K562 (cell line): ENCODE results near the gene SOHLH1. TPM values are rescaled to one million over a fixed set of nuclear protein-coding genes. Genes with fewer than 3 reads are reported as not detected.

Source experiments
- ATAC-seq: fragments of 200-7000 bp; cut with Tn5 transposase; 3 replicates; pipeline ENCODE4 v1.9.1; 2020; ENCODE audit warnings: moderate library complexity
- BruUV-seq: library from RNA; stranded (reverse); fragments of 400-500 nt; replicated peaks from 2 replicates; lab custom pipeline; 2021; lab: Mats Ljungman, UMichigan
- CTCF ChIA-PET: fragments of 300-600 bp; formaldehyde crosslinking; extraction: SDS; loops from one replicate; lab custom pipeline; 2021; ENCODE audit warnings: low intra/inter-chr PET ratio; lab: Yijun Ruan, JAX
- POLR2A ChIA-PET: fragments of 300-600, 350-650 bp; sonication (Branson Sonifier 250); formaldehyde crosslinking; extraction: SDS; loops from one replicate; lab custom pipeline; 2021; ENCODE audit warnings: antibody characterized with exemption, inconsistent platforms; lab: Yijun Ruan, JAX
- DNase-seq, 4 experiments: peaks; one replicate each; pipeline versions ENCODE4 v3.0.0 to v3.0.0-alpha.2; 2011 to 2018; ENCODE audit warnings: low spot score in 3 of 4, mixed read lengths in 3 of 4; ENCODE audit errors: extremely low read depth in 1 of 4
- FAIRE-seq: peaks from 2 replicates; lab custom pipeline; 2011; peaks lifted over from hg19 to GRCh38; lab: Jason Lieb, UNC
- H2AFZ ChIP-seq: 2 replicates; pipeline ENCODE4 v1.6.0; 2011; ENCODE audit warnings: low read depth, low read length, control low read depth, inconsistent platforms
- H3K27ac ChIP-seq: fragments of 200-600 bp; 3 replicates; pipeline ENCODE4 v1.8.0; 2011; ENCODE audit warnings: low read depth, mild to moderate bottlenecking, control low read depth, inconsistent platforms, low read length, moderate library complexity, mixed read lengths; ENCODE audit errors: extremely low read depth
- H3K27me3 ChIP-seq, 2 experiments: fragments of 300-600 bp in 1 of 2; 2 replicates in 1 of 2; 3 replicates in 1 of 2; pipeline versions ENCODE4 v1.6.0 to v1.8.0; 2011; ENCODE audit warnings: inconsistent platforms in 2 of 2, low read length in 2 of 2, mild to moderate bottlenecking in 1 of 2, mixed read lengths in 1 of 2, moderate library complexity in 1 of 2; ENCODE audit not compliant: control insufficient read depth in 2 of 2, insufficient read depth in 2 of 2
- H3K36me3 ChIP-seq: fragments of 300-600 bp; 3 replicates; pipeline ENCODE4 v1.8.0; 2011; ENCODE audit warnings: mild to moderate bottlenecking, low read length, inconsistent platforms; ENCODE audit not compliant: control insufficient read depth, insufficient read depth
- H3K4me1 ChIP-seq, 2 experiments: fragments of 200-600 bp in 1 of 2; replicated peaks in 1 of 2; 2 replicates in 1 of 2; 3 replicates in 1 of 2; pipeline versions ENCODE4 v1.5.1 to v1.8.0; 2011; ENCODE audit warnings: inconsistent platforms in 2 of 2, low read length in 2 of 2, mild to moderate bottlenecking in 1 of 2, mixed read lengths in 1 of 2, moderate library complexity in 1 of 2; ENCODE audit not compliant: control insufficient read depth in 2 of 2, insufficient read depth in 2 of 2
- H3K4me2 ChIP-seq: 2 replicates; pipeline ENCODE4 v1.6.1; 2011; ENCODE audit warnings: low read length, control low read depth, inconsistent platforms, mixed read lengths; ENCODE audit not compliant: insufficient read depth
- H3K4me3 ChIP-seq: fragments of 200-600 bp; sonication (generic), shearing (Covaris generic); 2 replicates; pipeline ENCODE4 v1.5.1; 2016; ENCODE audit warnings: control low read depth, inconsistent platforms
- H3K79me2 ChIP-seq: fragments of 200-600 bp; 3 replicates; pipeline ENCODE4 v1.8.0; 2011; ENCODE audit warnings: low read length, inconsistent platforms; ENCODE audit not compliant: control insufficient read depth, insufficient read depth
- H3K9ac ChIP-seq, 2 experiments: 2 replicates each; pipeline versions ENCODE4 v1.6.0 to v1.6.1; 2011; ENCODE audit warnings: low read depth in 2 of 2, low read length in 2 of 2, control low read depth in 1 of 2, inconsistent platforms in 1 of 2, mild to moderate bottlenecking in 1 of 2, mixed read lengths in 1 of 2; ENCODE audit not compliant: insufficient read depth in 1 of 2
- H3K9me1 ChIP-seq: one replicate; pipeline ENCODE4 v1.6.0; 2011; ENCODE audit warnings: inconsistent platforms, mild to moderate bottlenecking, low read length, moderate library complexity; ENCODE audit not compliant: control insufficient read depth, insufficient read depth
- H3K9me3 ChIP-seq: replicated peaks from 2 replicates; pipeline ENCODE4 v1.5.1; 2011; ENCODE audit warnings: low read depth, low read length, inconsistent platforms; ENCODE audit not compliant: control insufficient read depth, insufficient read depth
- H4K20me1 ChIP-seq: replicated peaks from 2 replicates; pipeline ENCODE4 v1.6.1; 2011; ENCODE audit warnings: low read length, inconsistent platforms, mixed read lengths; ENCODE audit not compliant: control insufficient read depth, insufficient read depth
- BRF1 ChIP-seq: IDR thresholded peaks from 3 replicates; pipeline ENCODE4 v1.6.1; 2011; ENCODE audit warnings: borderline replicate concordance, mild to moderate bottlenecking; ENCODE audit not compliant: insufficient read length; ENCODE audit errors: extremely low read depth
- C11orf30 ChIP-seq: fragments of 450-650 bp; IDR thresholded peaks from 2 replicates; pipeline ENCODE4 v1.6.1; 2016; ENCODE audit warnings: low read depth, mild to moderate bottlenecking
- CEBPG ChIP-seq, 3 experiments: fragments of 200-800 bp in 1 of 3; sonication (Bioruptor generic) in 1 of 3; sonication (generic) in 1 of 3; formaldehyde crosslinking in 1 of 3; IDR thresholded peaks in 2 of 3; conservative IDR thresholded peaks in 1 of 3; 2 replicates each; pipeline versions ENCODE4 v1.6.1 to v1.8.0; 2016 to 2022; ENCODE audit warnings: missing compliant biosample characterization in 2 of 3, missing genetic modification characterization in 2 of 3, mild to moderate bottlenecking in 1 of 3, missing genetic modification reagents in 1 of 3
- FUS ChIP-seq: fragments of 200-400 bp; formaldehyde crosslinking; optimal IDR thresholded peaks from 2 replicates; pipeline ENCODE3; 2017; ENCODE audit warnings: low read depth, low read length
- GATAD2A ChIP-seq: fragments of 450-650 bp; IDR thresholded peaks from 2 replicates; pipeline ENCODE4 v1.6.1; 2017
- HIVEP1 ChIP-seq: fragments of 250-450 bp; sonication (Bioruptor Pico); IDR thresholded peaks from 2 replicates; pipeline ENCODE4 v1.4.0; 2020; ENCODE audit warnings: mild to moderate bottlenecking
- KLF1 ChIP-seq: fragments of 450-650 bp; IDR thresholded peaks from 2 replicates; pipeline ENCODE4 v1.6.1; 2016; ENCODE audit warnings: missing genetic modification characterization, missing compliant biosample characterization
- NR2C2 ChIP-seq, 2 experiments: fragments of 200-800 bp in 1 of 2; sonication (Bioruptor generic) in 1 of 2; sonication (generic) in 1 of 2; formaldehyde crosslinking in 1 of 2; IDR thresholded peaks; 2 replicates each; pipeline versions ENCODE4 v1.6.1 to v1.8.0; 2016 to 2022; ENCODE audit warnings: mild to moderate bottlenecking in 1 of 2, missing compliant biosample characterization in 1 of 2, missing genetic modification characterization in 1 of 2, missing genetic modification reagents in 1 of 2
- NR3C1 ChIP-seq: sonication (generic); formaldehyde crosslinking; IDR thresholded peaks from 2 replicates; pipeline ENCODE4 v1.8.1; 2022; ENCODE audit warnings: missing genetic modification reagents
- OTX1 ChIP-seq: fragments of 450-650 bp; formaldehyde crosslinking; IDR thresholded peaks from 2 replicates; pipeline ENCODE4 v1.4.0; 2022; ENCODE audit warnings: mild to moderate bottlenecking
- PHF21A ChIP-seq: fragments of 450-650 bp; IDR thresholded peaks from 2 replicates; pipeline ENCODE4 v1.6.1; 2017; ENCODE audit warnings: low read depth, borderline replicate concordance
- ZC3H4 ChIP-seq: sonication (generic); formaldehyde crosslinking; IDR thresholded peaks from 2 replicates; pipeline ENCODE4 v1.9.0; 2021; ENCODE audit warnings: missing genetic modification reagents, borderline replicate concordance
- ZNF3 ChIP-seq: fragments of 250-450 bp; sonication (Bioruptor Pico); IDR thresholded peaks from 2 replicates; pipeline ENCODE4 v1.5.0; 2021; ENCODE audit warnings: mild to moderate bottlenecking, moderate library complexity
- ZNF408 ChIP-seq: fragments of 250-450 bp; sonication (Bioruptor Pico); IDR thresholded peaks from 2 replicates; pipeline ENCODE4 v1.4.0; 2020; ENCODE audit warnings: low read depth, mild to moderate bottlenecking, moderate library complexity
- WGBS: fragments of 100-300 bp; shearing (Covaris generic); methylation state at CpG from one replicate; pipeline ENCODE4 v1.1.6; 2016; ENCODE audit warnings: low coverage, mixed read lengths; ENCODE audit not compliant: insufficient coverage; ENCODE audit errors: missing lambda C conversion rate; 5-methylcytosine and 5-hydroxymethylcytosine counted together
- in situ Hi-C: fragments of 300-500 bp; cut with MboI; formaldehyde crosslinking; loops from 4 replicates; pipeline ENCODE4 v1.15.0; 2018; ENCODE audit warnings: inconsistent platforms, mixed read lengths
- intact Hi-C: fragments of 100-400 bp; cut with micrococcal nuclease; formaldehyde crosslinking; loops from 2 replicates; pipeline ENCODE4 v1.14.2; 2022
- polyA plus RNA-seq, 8 experiments: library from polyadenylated mRNA; depleted of rRNA in 4 of 8; stranded (reverse) in 5 of 8; unstranded in 3 of 8; fragments of >200 nt; fragmentation: Nextera tagmentation in 2 of 8; fragmentation: Illumina TruSeq in 1 of 8; extraction: Ambion mirVana in 2 of 8; extraction: Trizol in 1 of 8; gene quantifications; 2 replicates each; pipeline versions ENCODE4 v1.2.1 to v1.2.3, GENCODE V29; 2011 to 2014; ENCODE audit warnings: inconsistent platforms in 1 of 8, missing spikeins in 1 of 8
- total RNA-seq, 7 experiments: library from RNA; depleted of rRNA in 6 of 7; stranded (reverse); fragments of >200 nt in 6 of 7; fragmentation: Illumina TruSeq in 2 of 7; extraction: Trizol in 2 of 7; gene quantifications; 2 replicates each; pipeline versions ENCODE4 v1.2.1 to v1.2.3, GENCODE V29; 2011 to 2021; ENCODE audit warnings: low replicate concordance in 1 of 7
- TF ChIP-seq, protein P1 (sequence below): IDR thresholded peaks from 3 replicates; pipeline ENCODE4 v1.6.1; 2011; ENCODE audit warnings: borderline replicate concordance, mild to moderate bottlenecking, moderate library complexity; ENCODE audit not compliant: insufficient read length; ENCODE audit errors: extremely low read depth
- TF ChIP-seq, protein P2 (sequence below): fragments of 450-650 bp; formaldehyde crosslinking; IDR thresholded peaks from 2 replicates; pipeline ENCODE4 v1.4.0; 2022; ENCODE audit warnings: missing genetic modification characterization

The SOHLH1 gene
- total and polyA plus RNA-seq, 9 of the 15 experiments (the other 6 are each of a cell fraction or from before 2014, with no cell fraction given): 0.17 to 0.41 (median 0.29) TPM; not detected in 6

GRCh38 chr9:135736272-135736978 is 37.1 kb upstream of the SOHLH1 start (continued):
- no peak for TF ChIP-seq BRF1
- TF ChIP-seq, all 486 proteins: peak for 0

- H4K20me1 ChIP-seq: peaks cover 8% of the 10 kb centered on the region; the same call in 1 of the 2 replicates
- POLR2A ChIA-PET: no interaction called here
- TF ChIP-seq GATAD2A (no peak), PHF21A (no peak), NR2C2 (CRISPR knock-in tag; IDR thresholded peaks at IDR 0.05) (no peak), NR2C2 (tag; IDR thresholded peaks at IDR 0.05) (no peak), ZC3H4 (CRISPR knock-in tag) (no peak), HIVEP1 (no peak), OTX1 (CRISPR knock-in tag) (no peak), KLF1 (tag) (no peak), FUS (no peak), ZNF3 (no peak), CEBPG (CRISPR knock-in tag; IDR thresholded peaks at IDR 0.05) (no peak), CEBPG (tag; conservative IDR thresholded peaks at IDR 0.05 in 1 of 2, IDR thresholded peaks at IDR 0.05 in 1 of 2) (no peak), ZNF408 (CRISPR knock-in tag) (no peak), C11orf30 (no peak), NR3C1 (CRISPR knock-in tag) (no peak)
- TF ChIP-seq, protein P1, sequence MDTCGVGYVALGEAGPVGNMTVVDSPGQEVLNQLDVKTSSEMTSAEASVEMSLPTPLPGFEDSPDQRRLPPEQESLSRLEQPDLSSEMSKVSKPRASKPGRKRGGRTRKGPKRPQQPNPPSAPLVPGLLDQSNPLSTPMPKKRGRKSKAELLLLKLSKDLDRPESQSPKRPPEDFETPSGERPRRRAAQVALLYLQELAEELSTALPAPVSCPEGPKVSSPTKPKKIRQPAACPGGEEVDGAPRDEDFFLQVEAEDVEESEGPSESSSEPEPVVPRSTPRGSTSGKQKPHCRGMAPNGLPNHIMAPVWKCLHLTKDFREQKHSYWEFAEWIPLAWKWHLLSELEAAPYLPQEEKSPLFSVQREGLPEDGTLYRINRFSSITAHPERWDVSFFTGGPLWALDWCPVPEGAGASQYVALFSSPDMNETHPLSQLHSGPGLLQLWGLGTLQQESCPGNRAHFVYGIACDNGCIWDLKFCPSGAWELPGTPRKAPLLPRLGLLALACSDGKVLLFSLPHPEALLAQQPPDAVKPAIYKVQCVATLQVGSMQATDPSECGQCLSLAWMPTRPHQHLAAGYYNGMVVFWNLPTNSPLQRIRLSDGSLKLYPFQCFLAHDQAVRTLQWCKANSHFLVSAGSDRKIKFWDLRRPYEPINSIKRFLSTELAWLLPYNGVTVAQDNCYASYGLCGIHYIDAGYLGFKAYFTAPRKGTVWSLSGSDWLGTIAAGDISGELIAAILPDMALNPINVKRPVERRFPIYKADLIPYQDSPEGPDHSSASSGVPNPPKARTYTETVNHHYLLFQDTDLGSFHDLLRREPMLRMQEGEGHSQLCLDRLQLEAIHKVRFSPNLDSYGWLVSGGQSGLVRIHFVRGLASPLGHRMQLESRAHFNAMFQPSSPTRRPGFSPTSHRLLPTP: no peak
- TF ChIP-seq, protein P2, sequence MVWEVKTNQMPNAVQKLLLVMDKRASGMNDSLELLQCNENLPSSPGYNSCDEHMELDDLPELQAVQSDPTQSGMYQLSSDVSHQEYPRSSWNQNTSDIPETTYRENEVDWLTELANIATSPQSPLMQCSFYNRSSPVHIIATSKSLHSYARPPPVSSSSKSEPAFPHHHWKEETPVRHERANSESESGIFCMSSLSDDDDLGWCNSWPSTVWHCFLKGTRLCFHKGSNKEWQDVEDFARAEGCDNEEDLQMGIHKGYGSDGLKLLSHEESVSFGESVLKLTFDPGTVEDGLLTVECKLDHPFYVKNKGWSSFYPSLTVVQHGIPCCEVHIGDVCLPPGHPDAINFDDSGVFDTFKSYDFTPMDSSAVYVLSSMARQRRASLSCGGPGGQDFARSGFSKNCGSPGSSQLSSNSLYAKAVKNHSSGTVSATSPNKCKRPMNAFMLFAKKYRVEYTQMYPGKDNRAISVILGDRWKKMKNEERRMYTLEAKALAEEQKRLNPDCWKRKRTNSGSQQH: no peak
Observed at GRCh38 chr9:135734616-135735144, 35.4 kb upstream of the SOHLH1 start.

More at GRCh38 chr9:135734616-135735144, 35.4 kb upstream of the SOHLH1 start:
- CTCF ChIA-PET: no interaction called here
- no TSS peak for BruUV-seq
- Histone ChIP-seq H3K9ac (no peak overlapping the region), H3K9me1 (no peaks in the 10 kb centered on the region), H3K4me2 (no peak overlapping the region), H3K4me3 (no peak overlapping the region), H3K9me3 (0 out of 2 replicates have a peak, but pooled peaks cover 3% of the 10 kb centered on the region), H3K27me3 (peaks cover 0 to 27% of the 10 kb centered on the region in 2 experiments; a peak in 2 of 5 replicates), H3K79me2 (no peaks in the 10 kb centered on the region), H3K4me1 (peaks cover 0 to 19% of the 10 kb centered on the region in 2 experiments; a peak in 1 of 5 replicates), H3K36me3 (no peaks in the 10 kb centered on the region), H2AFZ (no peak overlapping the region), H3K27ac (no peak overlapping the region)
- in situ Hi-C loops (no loop called here), intact Hi-C loops (no loop called here)
- FAIRE-seq (no peak), ATAC-seq (no peak; the same call in 2 of the 3 replicates), DNase-seq (no peak)
- WGBS: 40% methylated on average over 24 of the region's 27 CpGs
